ENCODE measurements around the gene UBAC1. TPM values are rescaled to one million over a fixed set of nuclear protein-coding genes. Genes with fewer than 3 reads are reported as not detected.

The UBAC1 gene
- total and polyA plus RNA-seq, 10 of the 15 experiments (the other 5 are each of a cell fraction or from before 2014, with no cell fraction given) = 16.7 to 54.6 (median 38.5) TPM

DNA sequence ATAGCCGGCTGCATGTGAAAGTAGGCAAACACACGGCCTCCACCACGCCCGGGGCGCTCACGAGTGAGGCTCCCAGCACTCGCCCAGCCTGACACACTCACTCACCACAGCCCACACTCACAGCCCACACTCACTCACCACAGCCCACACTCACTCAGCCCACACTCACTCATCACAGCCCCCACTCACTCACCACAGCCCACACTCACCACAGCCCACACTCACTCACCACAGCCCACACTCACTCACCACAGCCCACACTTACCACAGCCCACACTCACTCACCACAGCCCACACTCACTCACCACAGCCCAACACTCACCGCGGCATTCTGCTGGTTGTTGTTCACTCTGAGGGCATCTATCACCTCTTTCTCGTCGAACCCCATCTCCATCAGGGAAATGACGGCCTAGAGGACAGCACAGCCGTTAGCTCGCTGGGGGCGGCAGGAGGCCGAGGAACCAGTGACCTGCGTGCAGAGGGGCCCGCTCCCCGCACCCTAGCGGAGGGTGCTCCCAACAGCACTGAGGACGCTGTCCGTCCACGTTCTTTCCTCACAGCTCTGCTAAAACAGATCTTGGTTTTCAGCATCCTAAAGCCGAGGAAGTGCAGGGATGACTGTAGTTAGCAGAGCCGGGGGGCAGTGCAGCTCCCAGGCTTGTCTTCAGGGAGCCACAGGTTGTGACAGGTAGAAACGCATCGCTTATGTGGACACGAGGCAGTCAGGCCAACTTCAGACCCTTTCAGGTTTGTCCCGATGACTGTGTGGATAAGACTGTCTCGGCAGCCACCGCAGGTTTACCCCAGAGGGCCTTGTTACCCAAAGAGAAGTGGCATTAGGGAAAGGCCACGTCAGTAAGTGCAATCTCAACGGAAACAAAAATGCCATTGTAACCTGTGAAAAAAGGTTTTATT, 21.6 kb downstream of the UBAC1 start (continued):
- TF ChIP-seq, protein P1, sequence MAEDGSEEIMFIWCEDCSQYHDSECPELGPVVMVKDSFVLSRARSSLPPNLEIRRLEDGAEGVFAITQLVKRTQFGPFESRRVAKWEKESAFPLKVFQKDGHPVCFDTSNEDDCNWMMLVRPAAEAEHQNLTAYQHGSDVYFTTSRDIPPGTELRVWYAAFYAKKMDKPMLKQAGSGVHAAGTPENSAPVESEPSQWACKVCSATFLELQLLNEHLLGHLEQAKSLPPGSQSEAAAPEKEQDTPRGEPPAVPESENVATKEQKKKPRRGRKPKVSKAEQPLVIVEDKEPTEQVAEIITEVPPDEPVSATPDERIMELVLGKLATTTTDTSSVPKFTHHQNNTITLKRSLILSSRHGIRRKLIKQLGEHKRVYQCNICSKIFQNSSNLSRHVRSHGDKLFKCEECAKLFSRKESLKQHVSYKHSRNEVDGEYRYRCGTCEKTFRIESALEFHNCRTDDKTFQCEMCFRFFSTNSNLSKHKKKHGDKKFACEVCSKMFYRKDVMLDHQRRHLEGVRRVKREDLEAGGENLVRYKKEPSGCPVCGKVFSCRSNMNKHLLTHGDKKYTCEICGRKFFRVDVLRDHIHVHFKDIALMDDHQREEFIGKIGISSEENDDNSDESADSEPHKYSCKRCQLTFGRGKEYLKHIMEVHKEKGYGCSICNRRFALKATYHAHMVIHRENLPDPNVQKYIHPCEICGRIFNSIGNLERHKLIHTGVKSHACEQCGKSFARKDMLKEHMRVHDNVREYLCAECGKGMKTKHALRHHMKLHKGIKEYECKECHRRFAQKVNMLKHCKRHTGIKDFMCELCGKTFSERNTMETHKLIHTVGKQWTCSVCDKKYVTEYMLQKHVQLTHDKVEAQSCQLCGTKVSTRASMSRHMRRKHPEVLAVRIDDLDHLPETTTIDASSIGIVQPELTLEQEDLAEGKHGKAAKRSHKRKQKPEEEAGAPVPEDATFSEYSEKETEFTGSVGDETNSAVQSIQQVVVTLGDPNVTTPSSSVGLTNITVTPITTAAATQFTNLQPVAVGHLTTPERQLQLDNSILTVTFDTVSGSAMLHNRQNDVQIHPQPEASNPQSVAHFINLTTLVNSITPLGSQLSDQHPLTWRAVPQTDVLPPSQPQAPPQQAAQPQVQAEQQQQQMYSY (CRISPR knock-in tag; IDR thresholded peaks at IDR 0.05) = no peak
- TF ChIP-seq EP300 (IDR thresholded peaks at IDR 0.05; ENCODE audit: borderline replicate concordance in 1 of 2, control insufficient read depth in 1 of 2, low read depth in 2 of 2, low read length in 2 of 2) (no peak), SPI1 (IDR thresholded peaks at IDR 0.05; ENCODE audit: borderline replicate concordance, insufficient read depth, low read depth, low read length) (no peak), MEF2B (IDR thresholded peaks at IDR 0.05; ENCODE audit: partially characterized antibody, poor library complexity, severe bottlenecking) (no peak), ZBED1 (IDR thresholded peaks at IDR 0.05; ENCODE audit: borderline replicate concordance) (no peak)
- TF ChIP-seq, protein P2, sequence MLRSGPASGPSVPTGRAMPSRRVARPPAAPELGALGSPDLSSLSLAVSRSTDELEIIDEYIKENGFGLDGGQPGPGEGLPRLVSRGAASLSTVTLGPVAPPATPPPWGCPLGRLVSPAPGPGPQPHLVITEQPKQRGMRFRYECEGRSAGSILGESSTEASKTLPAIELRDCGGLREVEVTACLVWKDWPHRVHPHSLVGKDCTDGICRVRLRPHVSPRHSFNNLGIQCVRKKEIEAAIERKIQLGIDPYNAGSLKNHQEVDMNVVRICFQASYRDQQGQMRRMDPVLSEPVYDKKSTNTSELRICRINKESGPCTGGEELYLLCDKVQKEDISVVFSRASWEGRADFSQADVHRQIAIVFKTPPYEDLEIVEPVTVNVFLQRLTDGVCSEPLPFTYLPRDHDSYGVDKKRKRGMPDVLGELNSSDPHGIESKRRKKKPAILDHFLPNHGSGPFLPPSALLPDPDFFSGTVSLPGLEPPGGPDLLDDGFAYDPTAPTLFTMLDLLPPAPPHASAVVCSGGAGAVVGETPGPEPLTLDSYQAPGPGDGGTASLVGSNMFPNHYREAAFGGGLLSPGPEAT (IDR thresholded peaks at IDR 0.05; ENCODE audit: low read depth) = no peak
- TF ChIP-seq, protein P3, sequence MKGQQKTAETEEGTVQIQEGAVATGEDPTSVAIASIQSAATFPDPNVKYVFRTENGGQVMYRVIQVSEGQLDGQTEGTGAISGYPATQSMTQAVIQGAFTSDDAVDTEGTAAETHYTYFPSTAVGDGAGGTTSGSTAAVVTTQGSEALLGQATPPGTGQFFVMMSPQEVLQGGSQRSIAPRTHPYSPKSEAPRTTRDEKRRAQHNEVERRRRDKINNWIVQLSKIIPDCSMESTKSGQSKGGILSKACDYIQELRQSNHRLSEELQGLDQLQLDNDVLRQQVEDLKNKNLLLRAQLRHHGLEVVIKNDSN (IDR thresholded peaks at IDR 0.05; ENCODE audit: borderline replicate concordance, extremely low read length, insufficient read depth, low read depth, low read length) = no peak
- TF ChIP-seq, protein P4, sequence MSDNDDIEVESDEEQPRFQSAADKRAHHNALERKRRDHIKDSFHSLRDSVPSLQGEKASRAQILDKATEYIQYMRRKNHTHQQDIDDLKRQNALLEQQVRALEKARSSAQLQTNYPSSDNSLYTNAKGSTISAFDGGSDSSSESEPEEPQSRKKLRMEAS (IDR thresholded peaks at IDR 0.05; ENCODE audit: low read depth, low read length) = no peak
